ENCODE results near the gene SEL1L2.

DNA sequence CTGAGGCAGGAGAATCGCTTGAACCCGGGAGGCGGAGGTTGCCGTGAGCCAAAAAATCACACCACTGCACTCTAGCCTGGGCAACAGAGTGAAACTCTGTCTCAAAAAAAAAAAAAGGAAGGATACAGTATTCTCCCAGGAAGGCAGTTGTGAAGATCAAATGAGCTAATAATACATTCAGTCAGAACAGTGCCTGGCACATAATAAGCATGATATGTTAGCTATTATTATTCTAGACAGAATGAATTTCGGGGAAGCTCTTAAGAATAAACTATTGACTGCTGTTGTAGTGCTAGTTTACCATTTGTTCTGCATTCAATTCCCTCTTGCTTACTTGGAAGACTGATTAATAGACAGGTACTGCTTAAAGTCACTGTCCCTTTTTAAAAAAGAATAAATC, 164.9 kb downstream of the SEL1L2 start:
- TF ChIP-seq CTCF (IDR thresholded peaks at IDR 0.05) (no peak), POLR2A (IDR thresholded peaks at IDR 0.05) (no peak)

Measured in Peyer's patch (tissue), 4 donors.